ENCODE measurements around the gene MCM8.

DNA sequence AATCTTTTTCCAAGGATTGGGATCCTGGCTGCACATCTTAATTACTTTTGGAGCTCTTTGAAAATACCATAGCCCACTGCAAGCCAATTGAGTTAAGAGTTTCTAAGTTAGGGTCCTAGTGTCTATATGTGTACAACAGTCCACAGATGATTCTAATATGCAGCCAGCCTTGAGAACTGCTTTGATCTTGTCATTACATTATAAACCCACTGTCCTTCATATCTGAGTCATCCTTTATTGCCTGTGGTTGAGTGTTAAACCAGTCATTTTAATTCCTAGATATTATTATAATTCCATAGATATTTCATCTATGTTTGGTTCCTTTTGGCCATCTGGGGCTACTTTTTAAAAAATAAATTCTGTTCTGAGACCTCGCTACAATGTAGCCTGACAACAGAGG, 24.1 kb downstream of the MCM8 start:
- TF ChIP-seq CTCF (IDR thresholded peaks at IDR 0.05; ENCODE audit: low read depth, low read length, missing input control) (no peak), REST (IDR thresholded peaks at IDR 0.05) (no peak), ATF3 (IDR thresholded peaks at IDR 0.05) (no peak), RAD21 (IDR thresholded peaks at IDR 0.05) (no peak), SP1 (IDR thresholded peaks at IDR 0.05) (no peak), YY1 (IDR thresholded peaks at IDR 0.05) (no peak), HNF4G (IDR thresholded peaks at IDR 0.05) (no peak), EGR1 (IDR thresholded peaks at IDR 0.05; ENCODE audit: low read depth in 2 of 2) (no peak), TAF1 (conservative IDR thresholded peaks at IDR 0.05) (no peak)
- TF ChIP-seq, protein P1, sequence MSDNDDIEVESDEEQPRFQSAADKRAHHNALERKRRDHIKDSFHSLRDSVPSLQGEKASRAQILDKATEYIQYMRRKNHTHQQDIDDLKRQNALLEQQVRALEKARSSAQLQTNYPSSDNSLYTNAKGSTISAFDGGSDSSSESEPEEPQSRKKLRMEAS (IDR thresholded peaks at IDR 0.05) = no peak
- TF ChIP-seq, protein P2, sequence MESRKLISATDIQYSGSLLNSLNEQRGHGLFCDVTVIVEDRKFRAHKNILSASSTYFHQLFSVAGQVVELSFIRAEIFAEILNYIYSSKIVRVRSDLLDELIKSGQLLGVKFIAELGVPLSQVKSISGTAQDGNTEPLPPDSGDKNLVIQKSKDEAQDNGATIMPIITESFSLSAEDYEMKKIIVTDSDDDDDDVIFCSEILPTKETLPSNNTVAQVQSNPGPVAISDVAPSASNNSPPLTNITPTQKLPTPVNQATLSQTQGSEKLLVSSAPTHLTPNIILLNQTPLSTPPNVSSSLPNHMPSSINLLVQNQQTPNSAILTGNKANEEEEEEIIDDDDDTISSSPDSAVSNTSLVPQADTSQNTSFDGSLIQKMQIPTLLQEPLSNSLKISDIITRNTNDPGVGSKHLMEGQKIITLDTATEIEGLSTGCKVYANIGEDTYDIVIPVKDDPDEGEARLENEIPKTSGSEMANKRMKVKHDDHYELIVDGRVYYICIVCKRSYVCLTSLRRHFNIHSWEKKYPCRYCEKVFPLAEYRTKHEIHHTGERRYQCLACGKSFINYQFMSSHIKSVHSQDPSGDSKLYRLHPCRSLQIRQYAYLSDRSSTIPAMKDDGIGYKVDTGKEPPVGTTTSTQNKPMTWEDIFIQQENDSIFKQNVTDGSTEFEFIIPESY (IDR thresholded peaks at IDR 0.05) = no peak

Data from liver (tissue), 3 donors.